Urothelium cell line (cell line): ENCODE measurements around the gene AHRR.
A peak's percentile ranks its signal among the peaks of the same experiment; 100 is the strongest.
"Not testable (repeated sequence)": the region's sequence is repeated elsewhere in the genome, so short reads cannot be mapped to it uniquely, and the experiment has no call there.

ENCODE experiments used
- DNase-seq: peaks from one replicate; pipeline ENCODE4 v3.0.0; 2011; ENCODE audit warnings: low spot score, mixed read lengths
- FAIRE-seq: peaks from 2 replicates; lab custom pipeline; 2011; peaks lifted over from hg19 to GRCh38; lab: Jason Lieb, UNC

Gene AHRR

GRCh38 chr5:405421-405820 is 83.9 kb downstream of the AHRR start:
- DNase-seq (no peak), FAIRE-seq (no peak)

- FAIRE-seq, result no peak
- DNase-seq, result no peak
These were observed 84.5 kb downstream of the AHRR start for GRCh38 chr5:406041-406440.

GRCh38 chr5:407051-407450 is 85.5 kb downstream of the AHRR start:
- FAIRE-seq, result no peak
- DNase-seq, result no peak

GRCh38 chr5:407801-408268 is 86.3 kb downstream of the AHRR start:
- FAIRE-seq, result no peak
- no peak for DNase-seq

- FAIRE-seq, result no peak
- no peak for DNase-seq
These were observed 89.5 kb downstream of the AHRR start for GRCh38 chr5:410911-411517.

- no peak for FAIRE-seq
These were observed 90.2 kb downstream of the AHRR start for GRCh38 chr5:411728-412127.

GRCh38 chr5:414991-415927 is 93.7 kb downstream of the AHRR start:
- not testable (repeated sequence) for DNase-seq, FAIRE-seq

More at GRCh38 chr5:411728-412127, 90.2 kb downstream of the AHRR start:
- DNase-seq, result no peak

GRCh38 chr5:415928-416635 is 94.6 kb downstream of the AHRR start:
- DNase-seq (no peak), FAIRE-seq (no peak)

- DNase-seq, result no peak
- FAIRE-seq, result no peak
These were observed 95.1 kb downstream of the AHRR start for GRCh38 chr5:416636-416960.

- no peak for DNase-seq
- no peak for FAIRE-seq
These were observed 96.0 kb downstream of the AHRR start for GRCh38 chr5:417301-418161.

GRCh38 chr5:418162-419121 is 96.9 kb downstream of the AHRR start:
- no peak for FAIRE-seq
- DNase-seq, result no peak

- FAIRE-seq (no peak), DNase-seq (no peak)
These were observed 98.5 kb downstream of the AHRR start for GRCh38 chr5:419970-420369.

- FAIRE-seq (peak; percentile 92), DNase-seq (no peak)
These were observed 99.2 kb downstream of the AHRR start for GRCh38 chr5:420632-421286.

GRCh38 chr5:421287-421880 is 99.9 kb downstream of the AHRR start:
- FAIRE-seq (no peak), DNase-seq (no peak)

- DNase-seq, result no peak
- no peak for FAIRE-seq
These were observed 100.4 kb downstream of the AHRR start for GRCh38 chr5:421901-422300.

GRCh38 chr5:422323-423232 is 101.1 kb downstream of the AHRR start:
- FAIRE-seq (no peak), DNase-seq (no peak)

- no peak for FAIRE-seq
- no peak for DNase-seq
These were observed 101.7 kb downstream of the AHRR start for GRCh38 chr5:423233-423565.
